Lung (tissue), 12 donors: Measurements from ENCODE around the gene CDH6. TPM values are rescaled to one million over a fixed set of nuclear protein-coding genes. Genes with fewer than 3 reads are reported as not detected.

Source experiments
- ATAC-seq: fragments of 200-7000 bp; cut with Tn5 transposase; one replicate; pipeline ENCODE4 v1.9.1; 2020; ENCODE audit warnings: moderate number of reproducible peaks; ENCODE audit not compliant: insufficient read depth, low FRiP score
- DNase-seq, 3 donors: peaks; one replicate each; pipeline ENCODE4 v3.0.0-alpha.2; 2013 to 2017
- H3K27ac ChIP-seq, 2 donors: one replicate each; pipeline ENCODE4 v1.5.1; 2013; ENCODE audit warnings: mild to moderate bottlenecking in 2 of 2, moderate library complexity in 2 of 2, control low read depth in 1 of 2, inconsistent platforms in 1 of 2, low read depth in 1 of 2, low read length in 1 of 2
- H3K27me3 ChIP-seq, 3 donors: one replicate each; pipeline ENCODE4 v1.5.1; 2013; ENCODE audit warnings: low read length in 2 of 3; ENCODE audit not compliant: control insufficient read depth in 3 of 3, insufficient read depth in 3 of 3
- H3K36me3 ChIP-seq, 4 donors: one replicate each; pipeline ENCODE4 v1.5.1; 2013; ENCODE audit warnings: low read length in 4 of 4, mild to moderate bottlenecking in 1 of 4, moderate library complexity in 1 of 4; ENCODE audit not compliant: control insufficient read depth in 4 of 4, insufficient read depth in 4 of 4
- H3K4me1 ChIP-seq, 5 donors: one replicate each; pipeline ENCODE4 v1.5.1; 2013; ENCODE audit warnings: low read length in 5 of 5, mild to moderate bottlenecking in 2 of 5, moderate library complexity in 1 of 5; ENCODE audit not compliant: control insufficient read depth in 5 of 5, insufficient read depth in 5 of 5
- H3K4me3 ChIP-seq: one replicate; pipeline ENCODE4 v1.5.1; 2013; ENCODE audit warnings: mild to moderate bottlenecking, control low read depth, moderate library complexity
- H3K9ac ChIP-seq, 2 donors: one replicate each; pipeline ENCODE4 v1.5.1; 2013; ENCODE audit warnings: low read length in 2 of 2, control low read depth in 1 of 2; ENCODE audit not compliant: insufficient read depth in 1 of 2
- H3K9me3 ChIP-seq, 4 donors: one replicate each; pipeline ENCODE4 v1.5.1; 2013; ENCODE audit warnings: low read length in 3 of 4, mild to moderate bottlenecking in 1 of 4, moderate library complexity in 1 of 4; ENCODE audit not compliant: control insufficient read depth in 4 of 4, insufficient read depth in 3 of 4
- CTCF ChIP-seq: IDR thresholded peaks from 2 replicates; pipeline ENCODE4 v1.5.1; 2012; ENCODE audit warnings: mild to moderate bottlenecking; ENCODE audit errors: control extremely low read depth, extremely low read depth
- WGBS, 2 donors: extraction: QIAGEN DNeasy Blood & Tissue Kit; methylation state at CpG; one replicate each; pipeline ENCODE4 v1.1.7; 2013; 5-methylcytosine and 5-hydroxymethylcytosine counted together
- polyA plus RNA-seq, 2 donors: library from polyadenylated mRNA; stranded (reverse); fragments of 200-250 nt; gene quantifications; one replicate each; pipeline ENCODE4 v1.2.1, GENCODE V29; 2013
- total RNA-seq, 2 donors: library from RNA; depleted of rRNA in 1 of 2; stranded (reverse); fragments of >200 nt in 1 of 2; gene quantifications; one replicate each; pipeline ENCODE4 v1.2.1, GENCODE V29; 2014 to 2021
- donor health status: control.
- donor health status: control.
- donor health status: Bipolar disorder and iron deficiency.
- donor health status: healthy.
- donor health status: DM: yes; HTN: yes; CAD: no.

Gene CDH6
- total and polyA plus RNA-seq, 4 donors, result 2.0 to 20.8 (median 2.6) TPM

GRCh38 chr5:31153521-31153920 lies 40.0 kb upstream of the CDH6 start:
- Histone ChIP-seq H3K4me3 (no peak overlapping the region), H3K27ac (no peak overlapping the region), H3K9ac (no peak overlapping the region), H3K27me3 (peaks cover 0 to 2% (median 0%) of the 10 kb centered on the region in 3 donors), H3K36me3 (no peaks in the 10 kb centered on the region), H3K9me3 (no peaks in the 10 kb centered on the region), H3K4me1 (peaks cover 0 to 1% (median 0%) of the 10 kb centered on the region in 5 donors)
- ATAC-seq (no peak), DNase-seq (peak in 1 of 3 donors; percentile 16)
- no peak for TF ChIP-seq CTCF
- 58 to 63% methylated on average over 2 of the region's 2 CpGs for WGBS, 2 donors

DNA sequence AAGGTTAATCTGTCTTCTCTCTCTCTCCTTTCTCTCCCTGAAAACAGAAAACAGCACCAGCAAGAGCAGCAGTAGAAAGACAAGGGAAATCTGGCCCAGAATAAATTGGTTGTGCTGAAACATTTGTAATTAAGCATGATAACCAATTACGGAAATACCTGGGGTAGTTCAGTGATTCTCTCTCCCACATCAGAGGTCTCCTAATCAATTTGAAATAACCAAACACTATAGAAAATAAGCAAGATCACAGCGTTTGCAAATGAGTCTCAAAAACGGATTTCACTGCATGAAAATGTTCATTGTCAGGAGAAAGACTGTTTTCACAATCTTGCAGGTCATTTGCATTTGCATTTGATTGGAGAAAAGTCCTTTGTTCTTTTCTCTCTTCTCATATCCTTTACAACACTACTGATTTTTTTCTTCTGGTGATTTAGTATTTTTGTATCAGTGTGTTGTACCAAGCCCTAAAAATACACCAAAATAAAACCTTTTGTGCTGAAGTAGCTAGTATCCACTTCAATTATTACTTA lies 36.8 kb upstream of the CDH6 start:
- WGBS, 2 donors, result 68 to 77% methylated on average over 3 of the region's 3 CpGs
- Histone ChIP-seq H3K36me3 (no peaks in the 10 kb centered on the region), H3K4me3 (no peak overlapping the region), H3K9me3 (no peaks in the 10 kb centered on the region), H3K27me3 (peaks cover 0 to 2% (median 0%) of the 10 kb centered on the region in 3 donors), H3K27ac (no peak overlapping the region), H3K9ac (no peak overlapping the region), H3K4me1 (peaks cover 0 to 1% (median 0%) of the 10 kb centered on the region in 5 donors)
- no peak for DNase-seq
- no peak for TF ChIP-seq CTCF
- no peak for ATAC-seq

DNA sequence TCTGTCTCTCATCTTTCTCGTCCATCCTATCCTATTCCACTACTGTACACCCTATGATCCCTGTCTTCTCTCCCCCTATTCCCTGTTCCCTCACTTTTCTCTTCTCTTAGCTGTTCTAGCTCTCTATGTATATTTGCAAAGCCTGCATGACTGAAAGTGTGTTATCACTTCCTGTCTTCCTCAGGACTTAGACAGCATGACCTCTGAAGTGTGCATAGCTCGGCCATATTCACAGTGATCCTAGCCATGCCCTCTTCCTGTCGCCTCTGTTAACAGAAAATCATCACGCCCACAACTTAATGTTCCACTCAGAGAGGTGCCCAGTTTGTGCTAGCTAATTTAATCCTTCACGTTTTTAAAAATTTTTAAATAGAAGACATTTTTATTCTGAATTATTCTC lies 35.8 kb upstream of the CDH6 start:
- DNase-seq (no peak), ATAC-seq (no peak)
- Histone ChIP-seq H3K36me3 (no peaks in the 10 kb centered on the region), H3K27me3 (peaks cover 0 to 2% (median 0%) of the 10 kb centered on the region in 3 donors), H3K4me1 (peaks cover 0 to 1% (median 0%) of the 10 kb centered on the region in 5 donors), H3K27ac (no peak overlapping the region), H3K9me3 (no peaks in the 10 kb centered on the region), H3K9ac (no peak overlapping the region), H3K4me3 (no peak overlapping the region)
- WGBS, 2 donors, result 56 to 64% methylated on average over 5 of the region's 5 CpGs
- no peak for TF ChIP-seq CTCF

- 41 to 74% methylated on average over 1 of the region's 1 CpG for WGBS, 2 donors
- Histone ChIP-seq H3K9ac (no peak overlapping the region), H3K4me3 (no peak overlapping the region), H3K9me3 (no peaks in the 10 kb centered on the region), H3K36me3 (no peaks in the 10 kb centered on the region), H3K4me1 (peaks cover 0 to 2% (median 0%) of the 10 kb centered on the region in 5 donors), H3K27ac (no peak overlapping the region), H3K27me3 (peaks cover 0 to 1% (median 0%) of the 10 kb centered on the region in 3 donors)
- TF ChIP-seq CTCF, result no peak
- ATAC-seq (no peak), DNase-seq (no peak)
Observed at GRCh38 chr5:31158686-31159085, 34.8 kb upstream of the CDH6 start.
